GM21423 (cell line): ENCODE results near the gene ABCB8.
A peak's percentile ranks its signal among the peaks of the same experiment; 100 is the strongest.
"Not testable (repeated sequence)": the region's sequence is repeated elsewhere in the genome, so short reads cannot be mapped to it uniquely, and the experiment has no call there.

ENCODE experiments used
- ATAC-seq: cut with Tn5 transposase; IDR thresholded peaks from one replicate; pipeline ENCODE4 v1.9.1; 2021; ENCODE audit warnings: mild to moderate bottlenecking, moderate library complexity; ENCODE audit not compliant: unreplicated experiment

ABCB8 gene

DNA sequence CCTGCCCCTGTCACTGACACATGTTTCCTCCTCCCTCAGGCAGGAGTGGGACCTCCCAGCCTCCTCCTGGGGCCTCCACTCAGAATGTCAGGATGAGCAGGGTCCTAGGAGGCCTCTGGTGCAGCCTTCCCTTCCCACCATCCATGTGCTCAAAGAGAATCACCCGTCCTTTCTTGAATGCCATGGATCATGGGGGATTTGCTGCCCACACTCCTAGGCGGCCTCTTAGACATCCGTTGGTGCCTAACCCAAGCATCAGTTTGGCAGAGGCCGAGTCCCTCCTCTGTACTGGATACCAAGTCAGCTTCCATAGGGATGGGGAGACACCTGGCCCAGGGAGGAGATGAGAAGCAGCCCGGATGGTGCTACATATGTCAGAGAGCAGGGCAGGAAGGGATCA, 30.4 kb upstream of the ABCB8 start:
- no peak for ATAC-seq

DNA sequence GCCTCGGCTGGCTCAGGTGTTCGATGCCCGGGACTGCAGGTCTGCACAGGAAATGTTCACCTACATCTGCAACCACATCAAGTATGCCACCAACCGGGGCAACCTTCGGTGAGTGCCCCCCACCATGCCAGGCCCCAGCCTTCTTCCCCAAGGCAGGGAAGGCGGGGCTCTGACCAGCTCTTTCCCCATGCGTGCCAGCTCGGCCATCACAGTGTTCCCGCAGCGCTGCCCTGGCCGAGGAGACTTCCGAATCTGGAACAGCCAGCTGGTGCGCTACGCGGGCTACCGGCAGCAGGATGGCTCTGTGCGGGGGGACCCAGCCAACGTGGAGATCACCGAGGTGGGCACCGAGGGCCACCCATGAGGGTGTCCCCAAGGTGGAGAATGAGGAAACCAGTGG, 29.9 kb upstream of the ABCB8 start:
- ATAC-seq, result no peak

- no peak for ATAC-seq
Measured at GRCh38 chr7:150999001-150999400, 29.2 kb upstream of the ABCB8 start.

GRCh38 chr7:150999497-151000230, 28.6 kb upstream of the ABCB8 start:
- no peak for ATAC-seq

DNA sequence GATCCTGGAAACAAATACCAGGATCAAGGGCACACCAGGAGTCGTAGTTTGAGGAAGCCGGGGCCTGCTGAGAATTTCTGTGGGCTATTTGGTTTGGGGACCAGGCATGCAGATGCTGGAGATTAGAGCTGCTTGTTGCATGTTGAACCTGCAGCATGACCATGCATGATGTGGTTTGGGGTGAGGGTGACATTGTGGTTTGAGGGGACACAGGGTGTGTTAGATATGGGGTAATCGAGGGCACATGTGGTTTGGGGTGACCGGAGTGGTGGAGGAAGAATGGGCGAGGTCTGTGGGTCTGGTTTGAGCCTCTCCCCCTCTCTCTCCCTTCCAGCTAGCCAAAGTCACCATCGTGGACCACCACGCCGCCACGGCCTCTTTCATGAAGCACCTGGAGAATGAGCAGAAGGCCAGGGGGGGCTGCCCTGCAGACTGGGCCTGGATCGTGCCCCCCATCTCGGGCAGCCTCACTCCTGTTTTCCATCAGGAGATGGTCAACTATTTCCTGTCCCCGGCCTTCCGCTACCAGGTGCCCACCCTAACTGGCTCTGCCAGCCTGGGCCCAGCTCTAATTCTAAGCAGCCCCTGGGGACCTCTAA, 27.3 kb upstream of the ABCB8 start:
- ATAC-seq, result no peak

DNA sequence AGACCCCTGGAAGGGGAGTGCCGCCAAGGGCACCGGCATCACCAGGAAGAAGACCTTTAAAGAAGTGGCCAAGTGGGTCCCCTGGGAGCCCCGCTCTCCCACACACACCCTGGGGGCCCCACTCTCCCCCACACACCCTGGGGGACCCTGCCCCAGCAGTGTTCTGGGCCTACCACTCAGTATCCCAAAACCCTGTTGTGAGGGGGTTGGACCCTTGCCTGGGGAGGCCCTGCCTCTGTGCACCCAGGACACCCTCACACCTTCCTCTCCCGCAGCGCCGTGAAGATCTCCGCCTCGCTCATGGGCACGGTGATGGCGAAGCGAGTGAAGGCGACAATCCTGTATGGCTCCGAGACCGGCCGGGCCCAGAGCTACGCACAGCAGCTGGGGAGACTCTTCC, 26.7 kb upstream of the ABCB8 start:
- no peak for ATAC-seq

- ATAC-seq, result no peak
Measured at GRCh38 chr7:151003572-151003971, 24.7 kb upstream of the ABCB8 start.

DNA sequence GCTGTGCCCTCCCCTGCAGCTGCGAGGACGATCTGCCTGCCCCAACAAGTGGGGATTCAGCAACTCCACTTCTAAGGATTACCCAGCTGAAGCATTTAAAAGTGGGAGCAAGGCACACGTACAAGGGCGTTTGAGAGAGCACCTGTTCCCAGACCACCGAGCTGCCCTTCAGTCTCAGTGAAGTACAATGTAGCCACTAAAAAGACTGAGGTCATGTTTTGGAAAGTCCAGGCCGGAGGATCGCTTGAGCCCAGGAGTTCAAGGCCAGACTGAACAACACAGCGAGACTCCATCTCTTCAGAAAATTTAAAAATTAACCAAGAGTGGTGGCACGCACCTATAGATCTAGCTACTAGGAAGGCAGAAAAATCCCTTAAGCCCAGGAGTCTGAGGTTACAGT, 22.7 kb upstream of the ABCB8 start:
- ATAC-seq, result no peak

DNA sequence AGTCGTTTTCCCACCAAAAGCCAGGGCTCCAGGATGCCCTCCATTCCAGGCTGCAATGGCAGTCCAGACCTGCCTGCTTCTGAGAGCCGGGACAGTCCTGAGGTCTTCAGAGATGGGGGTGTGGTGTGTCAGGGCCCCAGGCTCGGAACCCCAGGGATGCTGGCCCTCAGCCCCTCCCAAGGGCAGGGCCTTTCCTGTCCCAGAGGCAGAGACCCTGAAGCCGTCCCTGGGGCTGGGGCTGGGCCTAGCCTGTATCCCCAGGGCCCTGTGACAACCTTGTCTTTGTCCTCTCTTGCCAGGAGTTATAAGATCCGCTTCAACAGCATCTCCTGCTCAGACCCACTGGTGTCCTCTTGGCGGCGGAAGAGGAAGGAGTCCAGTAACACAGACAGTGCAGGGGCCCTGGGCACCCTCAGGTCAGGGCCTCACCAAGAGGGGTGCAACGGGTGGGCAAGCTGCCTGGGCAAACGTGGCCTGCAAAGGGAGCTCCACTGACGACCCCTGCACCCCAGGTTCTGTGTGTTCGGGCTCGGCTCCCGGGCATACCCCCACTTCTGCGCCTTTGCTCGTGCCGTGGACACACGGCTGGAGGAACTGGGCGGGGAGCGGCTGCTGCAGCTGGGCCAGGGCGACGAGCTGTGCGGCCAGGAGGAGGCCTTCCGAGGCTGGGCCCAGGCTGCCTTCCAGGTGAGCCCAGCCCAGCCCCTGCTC, 21.5 kb upstream of the ABCB8 start:
- no peak for ATAC-seq

DNA sequence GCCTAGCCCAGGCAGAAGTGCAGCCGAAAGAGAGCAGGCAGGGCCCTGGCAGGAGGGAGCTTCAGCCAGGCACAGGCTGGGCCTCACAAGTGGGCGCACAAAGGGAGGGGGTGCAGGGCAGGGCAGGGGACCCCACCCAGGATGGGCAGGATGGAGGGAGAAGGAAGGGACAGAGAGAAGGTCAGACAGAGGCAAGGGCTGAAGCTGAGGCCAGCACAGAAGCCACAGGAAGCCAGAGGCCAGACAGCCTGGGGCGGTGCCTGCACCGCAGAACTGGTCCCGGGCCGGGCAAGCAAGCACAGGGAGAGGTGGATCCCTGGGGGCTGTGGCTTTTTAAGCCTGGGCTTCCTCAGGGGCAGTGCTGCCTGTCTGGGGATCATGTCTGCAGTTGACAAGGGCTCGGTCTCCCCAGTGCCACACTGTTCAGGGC, 20.8 kb upstream of the ABCB8 start:
- ATAC-seq, result no peak

GRCh38 chr7:151008143-151008510, 20.1 kb upstream of the ABCB8 start:
- no peak for ATAC-seq

- no peak for ATAC-seq
Measured at GRCh38 chr7:151008511-151009323, 19.5 kb upstream of the ABCB8 start.

DNA sequence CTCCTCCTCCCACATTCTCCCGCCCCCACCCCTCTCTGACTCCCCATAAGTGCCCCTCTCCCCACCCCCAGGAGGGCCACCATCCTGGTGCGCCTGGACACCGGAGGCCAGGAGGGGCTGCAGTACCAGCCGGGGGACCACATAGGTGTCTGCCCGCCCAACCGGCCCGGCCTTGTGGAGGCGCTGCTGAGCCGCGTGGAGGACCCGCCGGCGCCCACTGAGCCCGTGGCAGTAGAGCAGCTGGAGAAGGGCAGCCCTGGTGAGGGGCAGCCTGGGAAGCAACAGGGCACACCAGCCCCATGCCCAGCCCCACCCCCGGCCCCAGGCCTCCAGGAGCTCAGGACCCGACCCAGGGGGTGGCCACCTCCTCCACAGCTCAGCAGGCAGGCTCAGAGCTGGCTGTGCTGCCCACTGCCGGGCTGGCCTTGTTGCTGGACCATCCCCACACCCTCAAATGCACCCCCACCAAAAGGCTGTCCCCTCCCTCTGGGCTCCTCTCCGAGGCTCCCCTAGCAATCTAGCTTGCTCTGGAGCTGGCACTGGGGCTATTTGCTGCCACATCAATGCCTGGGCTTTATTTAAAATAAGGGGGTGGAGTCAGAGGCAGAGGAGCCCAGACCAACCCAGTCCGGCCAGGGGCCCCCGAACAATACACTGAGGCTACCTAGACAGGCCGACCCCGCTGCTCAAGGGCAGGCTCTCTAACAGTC, 18.8 kb upstream of the ABCB8 start:
- no peak for ATAC-seq

DNA sequence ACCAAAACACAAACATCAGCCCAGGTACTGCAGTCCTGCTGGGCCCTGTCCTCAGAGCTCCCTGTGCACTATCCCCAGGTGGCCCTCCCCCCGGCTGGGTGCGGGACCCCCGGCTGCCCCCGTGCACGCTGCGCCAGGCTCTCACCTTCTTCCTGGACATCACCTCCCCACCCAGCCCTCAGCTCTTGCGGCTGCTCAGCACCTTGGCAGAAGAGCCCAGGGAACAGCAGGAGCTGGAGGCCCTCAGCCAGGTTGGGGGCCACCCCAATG, 18.3 kb upstream of the ABCB8 start:
- ATAC-seq, result no peak

- ATAC-seq, result no peak
Measured at GRCh38 chr7:151010307-151011096, 17.7 kb upstream of the ABCB8 start.

DNA sequence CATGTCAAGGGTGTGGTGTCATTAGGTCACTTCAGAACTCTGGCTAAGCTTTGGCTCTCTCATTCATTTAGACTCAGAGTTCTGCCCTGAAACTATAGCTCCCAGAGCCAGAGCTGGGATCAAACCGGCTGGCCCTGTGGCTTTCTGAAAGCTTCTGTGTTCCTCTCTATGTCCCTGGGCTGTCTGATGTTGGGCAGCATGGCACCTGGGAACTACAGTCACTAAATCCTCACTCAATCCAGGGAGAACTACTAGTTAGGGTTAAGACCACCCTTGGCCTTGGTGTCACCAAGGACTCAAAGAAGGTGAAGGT, 17.2 kb upstream of the ABCB8 start:
- no peak for ATAC-seq

DNA sequence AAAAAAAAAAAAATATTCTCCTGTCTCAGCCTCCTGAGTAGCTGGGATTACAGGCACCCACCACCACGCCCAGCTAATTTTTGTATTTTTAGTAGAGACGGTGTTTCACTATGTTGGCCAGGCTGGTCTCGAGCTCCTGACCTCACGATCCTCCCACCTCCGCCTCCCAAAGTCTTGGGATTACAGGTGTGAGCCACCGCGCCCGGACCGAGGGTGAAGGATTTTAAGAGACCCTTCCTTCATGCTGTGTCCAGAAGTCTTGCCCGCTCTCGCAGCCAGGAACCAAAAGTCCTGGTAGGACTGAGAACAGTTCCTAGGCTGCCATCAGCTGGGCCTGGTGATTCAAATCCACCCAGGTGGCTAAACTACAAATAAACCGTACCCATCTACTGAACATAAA, 16.6 kb upstream of the ABCB8 start:
- not testable (repeated sequence) for ATAC-seq

DNA sequence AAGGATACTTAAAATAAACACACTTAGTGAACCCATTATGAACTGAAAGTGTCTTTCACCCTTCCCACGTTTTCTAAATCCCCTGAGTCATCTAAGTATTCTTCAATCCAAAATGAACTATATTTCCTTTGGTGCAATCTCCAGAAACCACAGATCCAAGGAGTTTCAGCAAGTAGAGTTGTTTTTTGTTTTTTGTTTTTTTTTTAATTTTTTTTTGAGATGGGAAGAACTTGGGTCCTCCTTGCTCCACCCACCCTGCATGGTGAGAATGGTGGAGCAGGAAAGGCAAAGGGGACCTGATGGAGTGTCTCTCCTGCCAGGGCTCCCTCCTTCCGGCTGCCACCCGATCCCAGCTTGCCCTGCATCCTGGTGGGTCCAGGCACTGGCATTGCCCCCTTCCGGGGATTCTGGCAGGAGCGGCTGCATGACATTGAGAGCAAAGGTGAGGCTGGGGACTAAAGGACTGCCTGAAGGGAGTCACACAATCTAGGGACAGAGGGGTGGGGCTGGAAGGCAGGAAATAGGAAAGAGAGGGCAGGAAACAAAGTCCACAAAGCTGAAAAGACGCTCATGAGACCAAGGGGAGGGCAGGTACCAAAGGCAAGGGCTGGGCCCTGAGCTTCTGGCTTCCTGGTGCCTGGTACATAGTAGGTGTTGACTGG, 16.1 kb upstream of the ABCB8 start:
- ATAC-seq, result no peak

GRCh38 chr7:151012911-151013347, 15.3 kb upstream of the ABCB8 start:
- no peak for ATAC-seq

DNA sequence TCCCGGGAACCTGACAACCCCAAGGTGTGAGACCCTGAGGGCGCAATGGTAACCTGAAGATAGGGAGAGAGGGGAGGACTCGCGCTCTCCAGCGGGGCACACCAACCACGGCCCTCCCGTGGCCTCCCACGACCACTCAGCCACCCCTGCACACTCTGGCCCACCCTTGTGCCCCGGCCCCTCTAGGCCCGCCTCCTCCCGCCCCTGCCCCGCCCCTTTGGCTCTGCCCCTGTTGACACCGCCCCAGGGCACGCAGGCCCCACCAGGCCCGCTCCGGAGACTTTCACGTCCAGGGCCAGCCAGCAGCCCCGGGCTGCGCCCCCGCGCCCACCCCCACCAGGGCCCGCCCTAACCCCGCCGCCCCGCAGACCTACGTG, 14.9 kb upstream of the ABCB8 start:
- peak; percentile 4 for ATAC-seq
